ENCODE data around the gene DTNBP1.

DNA sequence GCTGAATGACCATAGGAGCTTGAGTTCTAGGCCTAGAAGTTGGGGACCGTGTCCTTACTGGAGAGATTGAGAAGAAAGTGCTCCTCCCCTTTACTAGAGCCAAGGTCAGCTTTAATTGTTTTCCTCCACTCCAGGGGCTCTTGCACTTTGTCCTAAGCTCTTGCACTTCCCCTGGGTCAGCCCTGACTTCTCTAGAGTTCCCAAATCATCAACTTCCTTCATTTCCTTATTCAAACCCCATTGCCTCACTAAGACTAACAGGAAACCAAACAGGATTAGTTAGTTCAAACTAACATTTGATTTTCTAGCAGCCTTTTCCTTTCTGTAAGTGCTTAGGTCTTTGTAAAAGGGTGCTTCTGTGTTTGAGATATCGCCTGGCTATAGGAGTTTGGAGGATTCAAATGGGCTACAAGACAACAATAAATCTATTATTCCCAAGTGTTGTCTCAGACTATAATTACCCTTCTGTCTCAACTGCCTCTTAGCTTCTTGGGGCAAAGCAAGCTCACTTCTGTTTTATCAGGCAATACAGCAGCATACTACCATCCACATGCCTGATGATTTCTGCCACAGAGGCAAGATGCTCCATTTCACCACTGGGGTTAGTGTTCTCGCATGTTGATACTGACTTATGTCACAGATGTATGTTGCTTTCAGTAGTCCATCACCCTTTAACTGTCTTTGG is 12.8 kb upstream of the DTNBP1 start:
- TF ChIP-seq CTCF (conservative IDR thresholded peaks at IDR 0.05; ENCODE audit: low read length) (no peak), EZH2phosphoT487 (IDR thresholded peaks at IDR 0.05; ENCODE audit: borderline replicate concordance, low read depth, low read length) (no peak)

Measured in OCI-LY7 (cell line).